Upper lobe of right lung (tissue), 1 donor: ENCODE measurements around the gene VAV3. TPM values are rescaled to one million over a fixed set of nuclear protein-coding genes. Genes with fewer than 3 reads are reported as not detected.
A peak's percentile ranks its signal among the peaks of the same experiment; 100 is the strongest.

Experiments
- ATAC-seq: fragments of 200-7000 bp; cut with Tn5 transposase; one replicate; pipeline ENCODE4 v1.9.1; 2020; ENCODE audit warnings: mild to moderate bottlenecking, moderate library complexity
- DNase-seq: peaks from one replicate; pipeline ENCODE4 v3.0.0-alpha.2; 2020
- H3K27ac ChIP-seq: fragments of 200-600 bp; one replicate; pipeline ENCODE4 v1.8.0; 2022
- H3K27me3 ChIP-seq: fragments of 200-600 bp; one replicate; pipeline ENCODE4 v1.8.0; 2022; ENCODE audit warnings: mild to moderate bottlenecking
- H3K36me3 ChIP-seq: fragments of 200-600 bp; one replicate; pipeline ENCODE4 v1.8.0; 2022
- H3K4me1 ChIP-seq: fragments of 200-600 bp; one replicate; pipeline ENCODE4 v1.8.0; 2022
- H3K4me3 ChIP-seq: fragments of 200-600 bp; one replicate; pipeline ENCODE4 v1.8.0; 2022; ENCODE audit warnings: mild to moderate bottlenecking
- H3K9me3 ChIP-seq: fragments of 200-600 bp; one replicate; pipeline ENCODE4 v1.8.0; 2022
- intact Hi-C: fragments of 100-400 bp; cut with DNase I; formaldehyde crosslinking; loops from one replicate; pipeline ENCODE4 v1.11.0; 2022
- total RNA-seq: library from RNA; stranded (reverse); fragmentation: NEBNext Ultra II Directional; extraction: Animal tissue kit (Norgen Biotek cat#: 25700); gene quantifications from one replicate; pipeline ENCODE4 v1.2.1, GENCODE V29; 2021
- TF ChIP-seq, protein P1 (sequence below): fragments of 200-600 bp; IDR thresholded peaks from one replicate; pipeline ENCODE4 v1.8.0; 2022; ENCODE audit warnings: antibody characterized with exemption
- donor health status: DM: no; HTN: yes; CAD: no; lungs with severe emphysema.

Gene VAV3
- total RNA-seq, 1 donor from 2014 or later, result 8.5 TPM

DNA sequence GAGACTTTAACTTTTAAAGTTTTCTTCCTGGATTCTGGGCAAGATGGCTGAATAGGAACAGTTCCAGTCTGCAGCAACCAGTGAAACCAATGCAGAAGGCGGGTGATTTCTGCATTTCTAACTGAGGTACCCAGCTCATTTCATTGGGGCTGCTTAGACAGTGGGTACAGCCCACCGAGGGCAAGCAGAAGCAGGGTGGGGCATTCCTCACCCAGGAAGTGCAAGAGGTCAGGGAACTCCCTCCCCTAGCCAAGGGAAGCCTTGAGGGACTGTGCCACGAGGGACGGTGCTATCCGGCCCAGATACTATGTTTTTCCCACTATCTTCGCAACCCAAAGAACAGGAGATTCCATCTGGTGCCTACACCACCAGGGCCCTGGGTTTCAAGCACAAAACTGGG, 121.0 kb downstream of the VAV3 start:
- no peaks in the 10 kb centered on the region for H3K9me3 ChIP-seq
- intact Hi-C loops, result no loop called here
- no peak overlapping the region for H3K4me3 ChIP-seq
- no peak for DNase-seq
- ATAC-seq, result no peak
- TF ChIP-seq, protein P1, sequence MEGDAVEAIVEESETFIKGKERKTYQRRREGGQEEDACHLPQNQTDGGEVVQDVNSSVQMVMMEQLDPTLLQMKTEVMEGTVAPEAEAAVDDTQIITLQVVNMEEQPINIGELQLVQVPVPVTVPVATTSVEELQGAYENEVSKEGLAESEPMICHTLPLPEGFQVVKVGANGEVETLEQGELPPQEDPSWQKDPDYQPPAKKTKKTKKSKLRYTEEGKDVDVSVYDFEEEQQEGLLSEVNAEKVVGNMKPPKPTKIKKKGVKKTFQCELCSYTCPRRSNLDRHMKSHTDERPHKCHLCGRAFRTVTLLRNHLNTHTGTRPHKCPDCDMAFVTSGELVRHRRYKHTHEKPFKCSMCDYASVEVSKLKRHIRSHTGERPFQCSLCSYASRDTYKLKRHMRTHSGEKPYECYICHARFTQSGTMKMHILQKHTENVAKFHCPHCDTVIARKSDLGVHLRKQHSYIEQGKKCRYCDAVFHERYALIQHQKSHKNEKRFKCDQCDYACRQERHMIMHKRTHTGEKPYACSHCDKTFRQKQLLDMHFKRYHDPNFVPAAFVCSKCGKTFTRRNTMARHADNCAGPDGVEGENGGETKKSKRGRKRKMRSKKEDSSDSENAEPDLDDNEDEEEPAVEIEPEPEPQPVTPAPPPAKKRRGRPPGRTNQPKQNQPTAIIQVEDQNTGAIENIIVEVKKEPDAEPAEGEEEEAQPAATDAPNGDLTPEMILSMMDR, result no peak
- peaks cover 12% of the 10 kb centered on the region for H3K4me1 ChIP-seq
- no peaks in the 10 kb centered on the region for H3K27me3 ChIP-seq
- no peaks in the 10 kb centered on the region for H3K36me3 ChIP-seq
- no peak overlapping the region for H3K27ac ChIP-seq

DNA sequence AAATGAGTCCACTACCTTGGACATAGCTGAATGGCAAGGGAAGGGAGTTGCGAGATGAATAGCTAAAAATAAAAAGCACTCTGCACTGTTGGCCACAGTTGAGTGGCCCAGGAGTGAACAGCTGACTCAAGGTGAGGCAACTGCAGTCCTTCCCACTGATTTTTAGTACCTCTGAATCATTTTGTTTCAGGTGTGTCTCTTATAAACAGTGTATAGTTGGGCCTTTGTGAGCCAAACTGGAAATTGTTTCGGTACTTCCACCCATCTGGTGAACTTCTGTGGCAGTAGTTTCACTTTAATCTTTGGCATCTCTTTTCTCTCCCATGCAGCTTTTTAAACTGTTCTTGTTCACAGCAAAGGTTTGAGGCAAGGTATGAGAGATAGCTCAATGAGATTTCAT, 122.7 kb downstream of the VAV3 start:
- no peak for DNase-seq
- no peak overlapping the region for H3K4me3 ChIP-seq
- intact Hi-C loops, result no loop called here
- no peaks in the 10 kb centered on the region for H3K36me3 ChIP-seq
- H3K4me1 ChIP-seq, result peaks cover 12% of the 10 kb centered on the region
- no peaks in the 10 kb centered on the region for H3K27me3 ChIP-seq
- H3K9me3 ChIP-seq, result peaks cover 3% of the 10 kb centered on the region
- TF ChIP-seq, protein P1, result no peak
- no peak for ATAC-seq
- H3K27ac ChIP-seq, result no peak overlapping the region

DNA sequence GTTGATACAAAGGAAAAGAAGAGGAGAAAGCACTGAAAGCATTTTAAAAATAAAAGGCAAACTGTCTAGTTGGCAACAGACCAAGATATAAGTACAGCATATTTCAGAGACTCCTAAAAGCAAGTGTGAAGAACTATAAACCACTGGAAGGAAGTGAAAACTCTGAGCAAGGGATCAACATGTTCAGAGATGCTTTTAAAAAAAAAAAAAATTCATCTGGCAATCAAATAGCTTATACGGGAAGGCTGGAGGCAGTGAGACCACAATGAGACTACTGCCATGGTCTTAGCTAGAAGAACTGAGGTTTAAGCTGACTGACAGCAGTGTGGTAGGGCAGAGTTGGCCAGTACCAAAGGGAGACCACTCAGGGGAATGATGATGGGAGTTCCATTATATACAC, 124.3 kb downstream of the VAV3 start:
- no peak for ATAC-seq
- no peak overlapping the region for H3K27ac ChIP-seq
- TF ChIP-seq, protein P1, result no peak

DNA sequence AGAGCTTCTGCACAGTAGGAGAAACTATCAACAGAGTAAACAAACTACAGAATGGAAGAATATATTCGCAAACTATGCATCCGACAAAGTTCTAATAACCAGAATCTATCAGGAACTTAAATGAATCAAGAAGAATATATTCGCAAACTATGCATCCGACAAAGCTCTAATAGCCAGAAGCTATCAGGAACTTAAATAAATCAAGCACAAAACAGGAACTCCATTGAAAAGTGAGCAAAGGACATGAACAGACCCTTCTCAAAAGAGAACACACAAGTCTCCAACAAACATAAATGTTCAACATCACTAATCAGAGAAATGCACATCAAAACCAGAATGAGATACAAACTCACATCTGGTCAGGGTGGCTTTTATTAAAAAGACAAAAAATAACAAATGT, 126.9 kb downstream of the VAV3 start:
- no peak for DNase-seq
- intact Hi-C loops, result no loop called here
- Histone ChIP-seq H3K4me3 (no peak overlapping the region), H3K36me3 (no peaks in the 10 kb centered on the region), H3K27ac (no peak overlapping the region), H3K4me1 (peaks cover 3% of the 10 kb centered on the region), H3K27me3 (no peaks in the 10 kb centered on the region), H3K9me3 (peaks cover 3% of the 10 kb centered on the region)
- ATAC-seq, result no peak
- TF ChIP-seq, protein P1, result no peak

More for the DNA sequence above, 124.3 kb downstream of the VAV3 start:
- Histone ChIP-seq H3K36me3 (no peaks in the 10 kb centered on the region), H3K27me3 (no peaks in the 10 kb centered on the region), H3K4me1 (peaks cover 12% of the 10 kb centered on the region), H3K4me3 (no peak overlapping the region), H3K9me3 (peaks cover 3% of the 10 kb centered on the region)
- no peak for DNase-seq
- intact Hi-C loops, result no loop called here

DNA sequence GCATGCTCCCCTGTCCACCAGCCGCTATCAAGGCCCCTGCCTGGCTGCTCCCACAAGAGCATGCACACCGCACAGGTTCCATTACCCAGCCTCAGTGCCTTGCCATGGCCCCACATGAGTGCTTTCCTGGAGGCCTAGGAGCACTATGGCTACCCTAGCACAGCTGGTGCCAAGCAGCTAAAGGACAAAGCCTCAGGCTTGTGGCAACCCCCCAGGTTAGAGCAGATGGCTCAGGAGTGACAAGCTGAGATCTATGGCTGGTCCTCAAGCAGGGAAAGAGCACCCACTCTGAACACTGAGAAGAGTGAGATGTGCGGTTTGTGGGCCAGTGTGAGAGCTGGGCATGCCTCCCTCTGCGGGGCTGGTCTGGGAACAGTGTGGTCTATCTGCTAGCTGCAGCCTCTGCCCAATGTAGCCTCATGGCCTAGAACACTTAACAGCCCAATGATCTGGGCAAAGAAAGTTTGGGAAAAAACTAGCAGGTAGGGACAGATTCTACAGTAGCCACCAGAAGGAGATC, 129.8 kb downstream of the VAV3 start:
- TF ChIP-seq, protein P1, result no peak
- no peak overlapping the region for H3K4me3 ChIP-seq
- no peaks in the 10 kb centered on the region for H3K27me3 ChIP-seq
- H3K36me3 ChIP-seq, result no peaks in the 10 kb centered on the region
- ATAC-seq, result peak; percentile 16
- intact Hi-C loops, result no loop called here
- DNase-seq, result no peak
- peaks cover 3% of the 10 kb centered on the region for H3K9me3 ChIP-seq
- no peak overlapping the region for H3K27ac ChIP-seq
- H3K4me1 ChIP-seq, result no peaks in the 10 kb centered on the region

DNA sequence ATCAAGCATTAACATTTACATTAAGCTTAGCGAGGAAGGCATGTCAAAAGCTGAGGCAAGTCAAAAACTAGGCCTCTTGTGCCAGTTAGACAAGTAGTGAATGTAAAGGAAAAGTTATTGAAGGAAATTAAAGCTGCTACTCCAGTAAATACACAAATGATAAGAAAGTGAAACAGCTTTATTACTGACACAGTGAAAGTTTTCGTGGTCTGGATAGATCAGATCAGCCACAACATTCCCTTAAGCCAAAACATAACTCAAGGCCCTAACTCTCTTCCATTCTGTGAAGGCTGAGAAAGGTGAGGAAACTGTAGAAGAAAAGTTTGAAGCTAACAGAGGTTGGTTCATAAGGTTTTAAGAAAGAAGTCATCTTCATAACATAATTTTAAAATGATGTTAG, 131.9 kb downstream of the VAV3 start:
- ATAC-seq (no peak), DNase-seq (no peak)
- H3K27ac ChIP-seq, result no peak overlapping the region
- peaks cover 3% of the 10 kb centered on the region for H3K9me3 ChIP-seq
- no peaks in the 10 kb centered on the region for H3K27me3 ChIP-seq
- intact Hi-C loops, result no loop called here
- TF ChIP-seq, protein P1, result no peak
- H3K4me1 ChIP-seq, result no peaks in the 10 kb centered on the region
- H3K36me3 ChIP-seq, result no peaks in the 10 kb centered on the region
- no peak overlapping the region for H3K4me3 ChIP-seq
